Smooth muscle cell of the umbilical artery (primary cell): ENCODE measurements around the gene SLC38A9. TPM values are rescaled to one million over a fixed set of nuclear protein-coding genes. Genes with fewer than 3 reads are reported as not detected.

ENCODE experiments used
- total RNA-seq: library from RNA; depleted of rRNA; stranded (reverse); fragments of >200 nt; gene quantifications from 2 replicates; pipeline ENCODE4 v1.2.3, GENCODE V29; 2014

The SLC38A9 gene
- 31.7 and 49.0 TPM in 2 replicates for total RNA-seq

GRCh38 chr5:55712023-55712859 is at the start of gene SLC38A9:
Gene SLC38A9 (minus strand): TSS chr5:55712324. CDS start chr5:55697958, 14,366 bp downstream.

GRCh38 chr5:55737793-55738192 is 25.7 kb upstream of the SLC38A9 start, which contains the start of gene DDX4:
Gene DDX4 (plus strand): TSS chr5:55738061. CDS start chr5:55738964, 903 bp downstream.

Other genes starting within 250 kb of the SLC38A9 start
- gene PLPP1, start 177.4 kb downstream of the SLC38A9 start, total RNA-seq: 36.4 and 96.8 TPM in 2 replicates
- gene DDX4, start 25.7 kb upstream of the SLC38A9 start, total RNA-seq: 0.05 TPM in 1 of 2 replicates, not detected in the other
- gene IL31RA, start 139.0 kb upstream of the SLC38A9 start, total RNA-seq: 0.46 and 1.5 TPM in 2 replicates